Measurements from ENCODE around the gene SERPINB7.
"Not testable (repeated sequence)": the region's sequence is repeated elsewhere in the genome, so short reads cannot be mapped to it uniquely, and the experiment has no call there.

The SERPINB7 gene, protein sequence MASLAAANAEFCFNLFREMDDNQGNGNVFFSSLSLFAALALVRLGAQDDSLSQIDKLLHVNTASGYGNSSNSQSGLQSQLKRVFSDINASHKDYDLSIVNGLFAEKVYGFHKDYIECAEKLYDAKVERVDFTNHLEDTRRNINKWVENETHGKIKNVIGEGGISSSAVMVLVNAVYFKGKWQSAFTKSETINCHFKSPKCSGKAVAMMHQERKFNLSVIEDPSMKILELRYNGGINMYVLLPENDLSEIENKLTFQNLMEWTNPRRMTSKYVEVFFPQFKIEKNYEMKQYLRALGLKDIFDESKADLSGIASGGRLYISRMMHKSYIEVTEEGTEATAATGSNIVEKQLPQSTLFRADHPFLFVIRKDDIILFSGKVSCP

DNA sequence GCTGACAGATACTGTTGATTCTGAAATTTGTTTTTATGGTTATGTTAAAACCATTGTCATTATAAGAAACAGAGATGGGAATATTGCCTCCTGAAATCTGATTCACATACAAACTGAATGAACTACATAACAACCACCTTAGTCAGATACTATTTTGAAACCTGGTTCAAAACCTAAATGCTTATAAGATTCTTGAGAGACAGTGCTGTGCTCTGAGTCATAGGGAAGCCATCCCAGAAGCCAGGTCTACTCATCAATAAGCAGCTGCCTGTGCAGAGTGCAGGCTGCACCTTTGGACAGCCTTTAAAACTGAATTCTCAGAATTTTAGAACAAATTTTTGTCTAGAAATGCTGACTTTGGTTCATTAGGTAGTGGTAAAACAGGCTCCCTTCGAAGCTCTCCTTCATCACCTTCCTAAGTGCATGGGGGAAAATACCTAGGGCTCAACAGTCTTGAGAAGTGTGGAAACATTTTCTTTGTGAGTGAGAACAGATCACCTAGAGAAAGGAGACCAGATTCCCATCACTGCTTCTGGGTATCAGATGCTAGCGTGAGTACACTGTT lies at the start of gene SERPINB7:
SERPINB7 (plus strand) TSS at position 253 of the 565 bp plus-strand sequence. CDS start 6,955 bp downstream, outside the sequence.
- DNase-seq (ENCODE audit: low read depth), result no peak

DNA sequence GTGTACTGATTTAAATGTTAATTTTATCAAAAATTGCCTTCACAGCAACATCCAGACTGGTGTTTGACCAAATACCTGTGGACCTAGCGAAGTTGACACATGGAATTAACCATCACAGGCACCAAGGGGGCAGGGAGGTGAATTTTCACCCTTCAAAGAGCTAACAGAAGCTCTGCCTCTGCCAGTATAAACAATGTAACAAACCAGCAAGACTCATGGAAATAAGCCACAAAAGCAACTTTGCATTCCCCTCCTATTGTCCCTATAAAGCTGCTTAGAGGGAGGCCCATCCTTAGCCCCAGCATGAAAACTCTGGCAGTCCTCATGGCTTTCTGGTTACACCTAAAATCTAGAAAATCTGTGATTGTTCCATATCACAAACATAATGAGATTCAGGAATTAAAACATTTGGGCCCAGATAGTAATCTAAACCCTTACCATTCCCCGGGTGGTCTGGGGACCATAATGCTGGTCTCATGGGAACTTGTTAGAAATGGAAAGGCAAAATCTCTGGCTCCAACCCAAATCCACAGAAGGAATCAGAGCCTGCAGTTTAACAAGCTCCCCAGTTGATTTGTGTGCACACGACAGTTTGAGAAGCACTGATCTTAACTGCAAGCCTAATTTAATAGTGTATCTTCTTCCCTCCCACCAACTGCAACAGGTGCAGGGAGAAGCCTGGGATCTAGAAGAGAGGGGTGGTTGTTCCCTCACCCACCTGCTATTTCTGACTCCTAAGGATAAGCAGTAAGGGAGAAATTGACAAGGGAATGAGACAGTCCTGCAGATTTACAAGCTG lies 49.3 kb upstream of the SERPINB7 start:
- no peak for DNase-seq (ENCODE audit: low read depth)

DNA sequence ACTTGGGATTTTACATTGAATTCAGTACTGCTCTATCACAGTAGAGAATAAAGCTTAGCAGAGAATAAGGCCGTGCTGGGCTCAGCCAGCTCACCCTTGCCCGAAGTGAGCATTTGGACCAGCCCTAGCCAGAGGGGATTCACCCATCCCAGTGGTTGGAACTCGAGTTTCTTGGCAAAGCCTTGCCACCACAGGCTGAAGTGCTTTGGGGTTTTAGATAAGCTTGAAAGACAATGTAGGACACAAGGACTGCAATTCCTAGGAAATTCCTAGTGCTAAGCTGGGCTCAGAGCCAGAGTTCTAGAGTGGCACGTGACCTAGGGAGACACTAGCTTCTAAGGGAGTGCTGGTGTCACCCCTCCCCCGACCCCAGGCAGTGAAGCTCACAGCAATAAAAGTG lies 44.4 kb upstream of the SERPINB7 start:
- DNase-seq (ENCODE audit: low read depth), result no peak

DNA sequence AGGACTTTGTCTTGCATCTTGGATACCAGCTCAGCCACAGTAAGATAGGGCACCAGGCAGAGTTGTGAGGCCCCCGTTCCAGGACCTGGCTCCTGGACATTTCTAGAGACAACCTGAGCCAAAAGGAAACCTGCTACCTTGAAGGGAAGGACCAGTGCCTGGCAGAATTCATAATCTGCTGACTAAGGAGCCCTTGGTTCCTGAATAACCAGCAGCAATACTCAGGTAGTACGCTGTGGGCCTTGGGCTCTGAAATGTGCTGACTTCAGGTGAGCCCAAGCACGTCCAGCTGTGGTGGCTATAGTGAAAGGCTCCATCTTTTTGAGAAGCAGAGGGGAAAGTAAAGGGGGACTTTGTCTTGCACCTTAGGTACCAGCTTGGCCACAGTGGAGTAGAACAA lies 44.0 kb upstream of the SERPINB7 start:
- no peak for DNase-seq (ENCODE audit: low read depth)

DNA sequence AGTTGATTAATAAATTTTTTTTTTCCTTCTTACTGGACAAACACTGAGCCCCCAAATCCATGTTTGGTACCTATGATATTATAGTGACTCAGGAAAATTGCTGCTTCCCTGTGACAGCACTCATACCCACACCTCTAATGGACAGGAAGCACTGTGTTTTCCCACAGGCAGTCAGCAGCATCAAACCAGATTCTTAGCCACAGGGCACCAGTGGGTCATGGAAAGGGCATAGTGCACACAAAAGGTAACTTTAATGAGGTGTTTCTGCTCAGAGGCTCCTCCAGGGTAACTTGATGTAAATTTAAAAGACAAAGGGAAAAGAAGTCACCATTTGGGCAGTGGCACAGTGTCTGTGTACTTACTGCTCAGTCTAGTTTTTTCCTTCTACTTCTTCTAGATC lies 38.3 kb upstream of the SERPINB7 start:
- DNase-seq (ENCODE audit: low read depth), result no peak

DNA sequence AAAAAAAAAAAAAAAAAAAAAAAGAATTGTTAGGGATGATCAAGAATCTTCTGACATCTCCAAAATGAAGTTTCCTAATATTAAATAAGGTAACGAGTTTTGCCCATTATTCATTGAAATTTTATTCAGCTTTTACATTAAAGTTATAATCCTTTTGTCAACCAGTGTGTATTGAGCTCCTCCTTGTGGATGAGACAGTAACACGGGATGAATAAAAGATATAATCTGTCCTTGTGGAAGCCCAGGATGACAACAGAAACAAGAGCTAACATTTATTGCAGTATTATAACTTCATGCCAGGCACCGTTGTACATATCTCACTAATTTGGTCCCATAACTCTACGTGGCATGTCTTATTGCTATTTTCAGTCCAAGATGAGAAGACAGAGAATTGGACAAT lies 33.4 kb upstream of the SERPINB7 start:
- no peak for DNase-seq (ENCODE audit: low read depth)

DNA sequence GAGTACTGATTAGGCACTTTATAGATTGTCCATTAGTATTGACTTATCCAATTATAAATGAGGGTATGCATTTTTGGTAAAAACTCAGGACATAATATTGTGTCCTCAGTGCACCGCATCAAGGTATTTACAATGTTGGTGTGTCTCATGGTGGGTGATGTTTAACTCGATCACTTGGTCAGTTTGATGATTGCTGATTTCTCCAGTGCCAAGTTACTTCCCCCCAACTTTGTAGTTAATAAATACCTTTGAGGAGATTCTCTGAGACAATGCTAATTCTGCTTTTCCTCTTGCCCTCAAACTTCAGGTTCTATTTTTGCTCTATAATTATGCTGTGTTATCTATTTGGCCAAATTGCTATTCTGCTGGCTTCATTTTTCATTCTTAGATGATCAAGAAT lies 28.2 kb upstream of the SERPINB7 start:
- DNase-seq (ENCODE audit: low read depth), result no peak

DNA sequence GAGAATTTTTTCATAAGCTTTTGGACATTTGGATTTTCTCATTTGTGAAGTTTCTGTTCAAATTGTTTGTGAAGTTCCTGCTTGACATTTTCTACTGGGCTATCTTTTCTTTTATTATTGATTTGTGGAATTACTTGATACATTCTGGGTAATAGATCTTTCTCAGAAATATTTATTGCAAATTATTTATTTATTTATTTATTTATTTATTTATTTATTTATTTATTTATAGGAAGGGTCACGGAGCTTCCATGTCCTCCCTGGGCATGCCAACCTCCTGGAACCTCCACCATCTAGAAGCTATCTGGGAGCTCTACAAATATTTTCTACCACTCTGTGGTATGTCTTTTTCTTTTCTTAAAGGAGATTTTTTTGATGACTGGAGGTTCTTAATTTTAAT lies 25.7 kb upstream of the SERPINB7 start:
- DNase-seq (ENCODE audit: low read depth), result no peak

DNA sequence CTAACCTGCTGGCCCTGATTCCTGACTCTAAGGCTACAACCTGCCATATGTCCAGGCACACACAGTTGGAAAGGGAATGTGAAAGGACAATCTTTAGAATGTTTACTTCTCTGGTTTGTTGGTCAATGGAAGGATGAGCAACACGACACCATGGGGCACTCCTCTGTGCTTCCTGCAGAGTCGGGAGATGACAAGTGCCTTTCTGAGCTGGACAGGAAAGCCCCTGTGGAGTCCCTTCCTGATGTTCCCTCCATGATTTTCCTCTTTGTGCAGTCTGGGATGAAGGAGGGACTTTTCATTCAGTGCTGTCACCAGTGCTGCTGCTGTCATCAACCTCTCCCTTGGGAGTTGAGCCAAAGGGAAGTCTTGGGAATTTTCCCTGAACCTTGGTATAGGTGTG lies 22.6 kb upstream of the SERPINB7 start:
- DNase-seq (ENCODE audit: low read depth), result no peak

DNA sequence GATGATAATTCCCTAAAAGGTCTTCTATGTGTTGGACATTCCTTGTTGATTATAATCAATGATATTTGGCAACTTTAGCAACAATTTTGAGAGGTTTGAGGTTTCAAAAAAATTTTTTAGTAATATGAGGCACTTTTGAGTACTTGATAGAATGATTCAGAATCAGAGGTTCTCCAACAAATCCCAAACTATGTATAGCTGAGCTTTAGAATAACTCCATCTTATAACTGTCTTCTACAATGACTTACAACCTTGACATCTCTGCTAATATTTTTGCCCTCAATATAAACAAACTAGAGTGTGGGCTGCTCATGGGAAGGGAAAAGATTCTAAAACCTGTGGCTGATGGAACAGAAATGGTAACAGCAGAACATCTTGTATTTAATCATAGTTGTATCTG lies 21.5 kb upstream of the SERPINB7 start:
- DNase-seq (ENCODE audit: low read depth), result no peak

DNA sequence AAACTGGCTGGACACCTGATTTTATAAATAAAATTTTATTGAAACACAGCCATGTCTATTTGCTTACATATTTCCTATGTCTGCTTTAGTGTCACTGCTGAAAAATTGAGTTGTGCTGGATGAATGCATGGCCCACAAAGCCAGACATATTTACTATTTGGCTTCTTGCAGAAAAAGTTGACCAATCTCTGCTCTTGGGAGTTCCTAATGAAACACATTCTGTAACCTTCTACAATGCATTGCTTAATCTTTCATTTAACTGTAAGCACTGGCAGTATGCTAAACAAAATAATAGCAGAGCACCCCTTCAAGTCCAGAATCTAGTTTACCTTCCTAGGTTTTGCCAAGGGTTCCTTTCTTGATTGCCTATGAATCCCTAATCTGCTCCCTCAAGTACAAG lies 17.7 kb upstream of the SERPINB7 start:
- DNase-seq (ENCODE audit: low read depth), result no peak

DNA sequence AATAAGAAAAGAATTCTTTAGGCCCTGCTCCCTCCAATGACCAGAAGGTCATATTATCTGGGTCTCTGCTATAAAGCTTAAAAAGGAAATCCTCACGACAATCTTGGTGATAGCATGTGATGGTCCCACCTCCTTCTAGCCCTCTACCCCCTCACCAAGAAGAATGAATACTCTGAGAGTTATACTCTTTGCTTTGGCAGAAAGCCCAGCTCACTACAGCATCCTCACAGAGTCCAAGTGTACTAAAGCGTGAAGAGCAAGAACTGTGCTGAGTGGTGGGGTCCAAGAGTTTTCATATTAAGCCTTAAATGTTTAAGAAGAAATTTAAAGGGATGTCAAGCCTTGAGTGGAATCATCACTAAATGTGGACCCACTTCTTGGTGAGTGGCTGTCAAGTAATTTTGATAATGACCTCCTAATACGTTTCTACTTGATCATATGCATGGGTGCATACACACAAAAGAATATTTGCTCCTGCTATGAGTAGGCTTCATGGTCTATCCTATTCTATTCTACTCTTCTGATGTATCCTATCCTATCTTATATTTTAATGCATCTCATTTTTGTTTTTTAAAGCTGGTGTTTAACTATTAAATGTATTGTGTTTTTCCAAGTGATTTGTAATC lies 16.5 kb upstream of the SERPINB7 start:
- DNase-seq (ENCODE audit: low read depth), result no peak

DNA sequence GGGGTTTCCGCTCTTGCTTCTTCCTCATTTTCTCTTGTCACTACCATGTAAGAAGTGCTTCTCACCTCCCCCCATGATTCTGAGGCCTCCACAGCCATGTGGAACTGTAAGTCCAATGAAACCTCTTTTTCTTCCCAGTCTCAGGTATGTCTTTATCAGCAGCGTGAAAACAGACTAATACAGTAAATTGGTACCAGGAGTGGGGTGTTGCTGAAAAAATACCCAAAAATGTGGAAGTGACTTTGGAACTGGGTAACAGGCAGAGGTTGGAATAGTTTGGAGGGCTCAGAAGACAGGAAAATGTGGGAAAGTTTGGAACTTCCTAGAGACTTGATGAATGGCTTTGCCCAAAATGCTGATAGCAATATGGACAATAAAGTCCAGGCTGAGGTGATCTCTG lies 15.4 kb upstream of the SERPINB7 start:
- DNase-seq (ENCODE audit: low read depth), result not testable (repeated sequence)

DNA sequence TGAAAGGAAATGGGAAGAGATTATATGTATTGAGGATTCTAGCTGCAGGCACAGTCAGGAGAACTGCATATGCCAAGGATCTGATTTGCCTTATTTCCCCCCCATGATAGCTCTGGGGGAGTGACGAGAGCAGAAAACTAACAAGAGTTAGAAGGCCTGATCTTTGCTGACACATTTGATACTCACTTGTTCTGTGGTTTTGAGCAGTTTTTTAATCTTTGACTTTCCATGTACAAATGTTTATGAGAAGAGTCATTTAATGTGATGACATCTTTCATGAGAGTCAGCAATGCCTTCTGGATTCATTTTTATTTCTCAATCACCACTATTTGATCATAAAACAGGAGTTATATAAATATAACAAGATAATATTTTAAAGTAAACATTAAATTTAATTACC lies 12.7 kb upstream of the SERPINB7 start:
- DNase-seq (ENCODE audit: low read depth), result no peak

DNA sequence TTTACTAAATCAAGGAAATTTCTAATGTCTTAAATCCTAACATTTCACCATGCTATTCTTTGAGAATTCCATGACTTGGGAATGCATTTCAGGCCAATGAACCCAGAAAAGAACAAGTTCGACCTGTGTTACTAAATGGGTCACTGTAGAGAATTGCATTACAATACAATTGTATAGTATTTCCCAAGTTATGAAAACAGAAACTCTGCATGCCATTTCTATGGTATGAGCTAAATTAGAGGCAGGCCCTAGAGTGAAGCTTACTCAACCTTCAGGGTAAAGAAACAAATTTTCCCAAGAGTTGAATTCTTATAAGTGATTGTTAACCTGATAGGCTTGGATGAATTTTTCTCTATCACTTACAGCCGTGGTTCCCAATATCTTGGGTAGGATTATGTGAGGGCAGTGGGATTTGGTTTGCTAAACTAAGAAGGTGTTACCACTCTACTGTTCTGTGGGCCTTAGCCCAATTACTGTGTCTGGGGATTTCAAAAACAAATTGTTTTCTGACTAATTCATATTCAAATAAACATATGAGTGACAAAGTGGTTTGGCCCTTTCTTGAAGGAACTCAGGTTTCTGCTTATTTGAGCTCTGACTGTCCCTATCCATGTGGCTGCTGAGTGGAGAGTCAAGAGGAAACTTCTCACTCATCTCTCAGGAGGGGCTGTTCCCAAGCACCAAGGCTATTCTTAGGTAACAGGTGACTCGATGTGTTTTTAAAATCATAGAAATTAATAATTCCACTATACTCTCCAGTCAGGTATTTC lies 11.2 kb upstream of the SERPINB7 start:
- DNase-seq (ENCODE audit: low read depth), result no peak

DNA sequence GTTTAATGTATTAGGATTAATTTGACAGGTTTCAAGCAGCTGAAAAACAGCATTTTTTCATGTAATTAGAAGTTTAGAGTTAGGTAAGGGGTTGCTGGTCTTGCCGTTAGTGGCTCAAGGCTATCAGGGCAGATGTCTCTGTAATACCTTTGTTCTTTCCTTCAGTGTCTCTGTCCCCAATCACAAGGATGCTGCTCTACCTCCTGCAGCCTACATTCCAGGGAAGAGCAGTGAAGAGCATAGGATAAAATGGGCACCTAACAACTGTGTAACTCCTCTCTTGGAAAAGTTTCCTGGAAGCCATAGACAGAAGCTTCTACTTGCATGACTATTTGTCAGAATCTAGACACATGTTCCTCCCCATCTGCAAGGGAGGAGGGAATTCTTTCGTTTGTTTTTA lies 9.4 kb upstream of the SERPINB7 start:
- DNase-seq (ENCODE audit: low read depth), result no peak

DNA sequence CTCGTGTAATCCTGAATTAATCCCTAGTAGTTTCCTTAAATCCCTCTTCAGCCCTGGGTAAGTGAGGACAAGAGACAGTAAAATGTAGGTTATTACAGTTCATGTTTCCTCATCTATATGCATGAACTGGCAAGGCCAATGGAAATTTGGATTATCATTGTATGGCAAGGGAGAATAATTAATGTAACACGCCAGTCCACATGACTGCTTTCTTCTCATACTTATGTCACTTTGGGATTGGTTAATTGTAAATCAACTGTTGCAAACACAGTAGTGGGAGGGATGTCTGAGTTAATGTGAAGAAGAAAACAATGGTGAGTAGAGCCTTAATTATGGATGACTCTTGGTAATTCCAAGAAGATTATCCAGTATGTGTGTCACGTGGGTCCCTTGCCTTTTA lies 1.7 kb upstream of the SERPINB7 start:
- no peak for DNase-seq (ENCODE audit: low read depth)

DNA sequence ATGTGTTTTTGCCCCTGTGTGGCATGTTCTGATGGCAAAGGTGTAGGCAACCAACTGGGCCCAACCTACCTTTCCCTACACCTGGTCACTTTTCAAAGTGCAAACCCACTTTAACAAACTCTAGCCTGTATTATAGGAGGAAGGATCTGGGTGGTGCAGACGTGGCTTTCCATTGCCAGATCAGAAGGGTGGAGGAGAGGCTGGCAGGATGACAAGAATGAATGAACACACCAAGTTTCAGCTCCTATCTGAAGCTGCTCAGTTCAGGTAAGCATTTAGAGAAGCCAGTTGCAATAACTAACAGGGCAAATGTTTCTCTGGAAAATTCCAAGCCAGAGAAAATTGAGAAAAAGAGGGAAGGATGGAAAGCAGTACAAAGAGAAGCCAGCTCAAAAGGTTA lies 707 bp upstream of the SERPINB7 start:
- DNase-seq (ENCODE audit: low read depth), result no peak

DNA sequence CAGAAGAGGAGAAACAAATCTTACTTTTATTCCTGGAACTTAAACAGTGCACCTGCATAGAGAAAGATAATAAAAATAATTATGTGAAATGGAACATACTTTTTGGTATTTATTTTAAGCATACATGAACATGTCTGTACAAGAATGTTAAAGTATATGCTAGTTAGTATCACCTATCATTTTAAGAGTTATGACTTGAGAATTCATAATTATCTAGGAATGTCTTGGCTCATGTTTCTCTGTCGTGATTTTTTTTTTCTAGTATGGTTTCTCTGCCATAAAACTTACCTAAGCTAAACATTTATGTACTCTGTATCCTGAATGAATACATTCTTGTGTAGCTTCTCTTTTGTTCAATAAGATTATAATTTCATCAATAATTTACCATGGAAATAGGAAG lies 4.2 kb downstream of the SERPINB7 start:
- no peak for DNase-seq (ENCODE audit: low read depth)

DNA sequence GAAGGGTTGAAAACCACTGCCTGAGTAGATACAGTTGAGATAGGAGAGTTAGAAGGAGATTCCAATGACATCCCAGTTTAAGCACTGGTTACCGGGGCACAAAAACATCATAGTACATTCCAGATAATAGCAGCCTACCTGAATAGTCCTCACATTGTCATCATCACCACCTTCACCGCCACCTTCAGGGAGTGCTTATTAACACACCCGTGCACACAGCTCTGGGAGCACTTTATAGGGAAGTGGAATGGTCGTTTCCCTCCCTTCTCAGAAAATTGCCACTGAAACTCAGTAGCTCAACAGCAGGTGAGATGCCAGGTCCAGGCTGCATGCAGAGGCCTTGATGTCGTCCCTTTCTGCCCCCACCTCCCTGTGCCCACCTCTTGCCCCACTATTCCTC lies 8.2 kb downstream of the SERPINB7 start:
- no peak for DNase-seq (ENCODE audit: low read depth)

DNA sequence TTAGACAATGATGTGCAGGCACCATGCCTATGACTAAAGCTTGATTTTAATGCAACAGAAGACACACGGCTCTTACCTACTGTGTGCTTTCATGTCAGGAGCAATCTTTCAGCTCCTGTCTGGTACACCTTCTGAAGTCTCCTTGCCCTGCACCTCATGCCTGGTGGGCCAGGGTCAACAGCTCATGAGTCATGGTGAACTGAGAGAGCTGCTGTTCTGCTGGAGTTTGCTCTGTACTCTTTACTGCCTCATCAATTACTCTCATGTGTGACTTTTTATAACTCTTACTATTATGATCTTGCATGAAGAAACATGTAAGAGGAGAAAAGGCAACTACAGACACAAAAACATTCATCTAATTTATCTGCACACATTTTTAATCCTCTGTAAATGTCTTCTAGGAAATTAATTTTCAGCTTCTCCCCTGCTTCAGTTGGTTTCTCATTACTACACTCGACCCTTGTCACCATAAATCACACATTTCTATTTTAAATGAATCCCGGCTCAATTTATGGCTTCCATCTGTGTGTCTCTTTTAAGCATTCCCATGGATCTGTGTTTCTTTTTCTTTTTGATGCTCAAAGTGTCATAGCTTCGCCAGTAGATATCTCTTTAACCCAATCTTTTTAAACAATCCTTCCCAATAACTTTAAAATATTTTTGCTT lies 9.7 kb downstream of the SERPINB7 start:
- DNase-seq (ENCODE audit: low read depth), result no peak
